OCI-LY1 (cell line): ENCODE measurements around the gene FANCC.

Source experiments
- CTCF ChIP-seq: fragments of 200-600 bp; sonication (generic), shearing (Covaris generic); IDR thresholded peaks from 2 replicates; pipeline ENCODE4 v1.5.1; 2017; ENCODE audit warnings: mild to moderate bottlenecking, antibody characterized with exemption, low read length, moderate library complexity, mixed read lengths
- EZH2 ChIP-seq: fragments of 200-600 bp; sonication (generic), shearing (Covaris generic); IDR thresholded peaks from 2 replicates; pipeline ENCODE4 v1.8.0; 2017; ENCODE audit warnings: borderline replicate concordance, mixed run types, mild to moderate bottlenecking, antibody characterized with exemption, low read length, moderate library complexity, mixed read lengths

DNA sequence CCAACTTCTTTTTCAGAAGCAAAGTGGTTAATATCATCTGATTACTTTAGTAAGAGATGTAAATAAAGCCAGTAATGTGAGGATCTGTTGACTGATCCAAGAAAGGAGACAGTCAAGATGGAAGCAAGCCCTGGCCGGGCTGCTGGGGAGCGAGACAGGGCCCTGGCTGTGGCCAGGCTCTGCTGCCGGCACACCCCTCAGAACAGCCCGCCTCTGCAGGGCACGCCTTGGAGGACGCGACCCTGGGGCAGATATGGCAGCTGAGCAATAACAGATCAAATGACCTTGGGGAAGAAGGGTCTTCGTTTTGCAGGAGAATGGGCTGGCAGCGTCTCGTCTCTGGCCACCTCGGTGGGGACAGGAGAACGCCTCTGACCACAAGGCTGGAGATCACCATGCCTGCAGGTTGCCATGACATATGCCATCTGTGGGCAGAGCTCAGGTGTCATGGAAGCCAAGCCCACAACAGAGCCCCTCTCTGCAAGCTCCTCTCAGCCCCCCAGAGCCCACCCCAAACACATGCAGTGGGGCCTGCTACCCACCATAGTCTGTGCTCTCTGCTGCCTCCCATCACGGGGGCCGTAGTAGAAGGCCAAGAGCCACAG lies 206.5 kb downstream of the FANCC start:
- TF ChIP-seq CTCF (no peak), EZH2 (no peak)
